ENCODE measurements around the gene BAD. TPM values are rescaled to one million over a fixed set of nuclear protein-coding genes. Genes with fewer than 3 reads are reported as not detected.
A peak's percentile ranks its signal among the peaks of the same experiment; 100 is the strongest.

BAD gene
- total RNA-seq, 4 donors from 2014 or later, result 27.8 to 88.0 (median 76.3) TPM

DNA sequence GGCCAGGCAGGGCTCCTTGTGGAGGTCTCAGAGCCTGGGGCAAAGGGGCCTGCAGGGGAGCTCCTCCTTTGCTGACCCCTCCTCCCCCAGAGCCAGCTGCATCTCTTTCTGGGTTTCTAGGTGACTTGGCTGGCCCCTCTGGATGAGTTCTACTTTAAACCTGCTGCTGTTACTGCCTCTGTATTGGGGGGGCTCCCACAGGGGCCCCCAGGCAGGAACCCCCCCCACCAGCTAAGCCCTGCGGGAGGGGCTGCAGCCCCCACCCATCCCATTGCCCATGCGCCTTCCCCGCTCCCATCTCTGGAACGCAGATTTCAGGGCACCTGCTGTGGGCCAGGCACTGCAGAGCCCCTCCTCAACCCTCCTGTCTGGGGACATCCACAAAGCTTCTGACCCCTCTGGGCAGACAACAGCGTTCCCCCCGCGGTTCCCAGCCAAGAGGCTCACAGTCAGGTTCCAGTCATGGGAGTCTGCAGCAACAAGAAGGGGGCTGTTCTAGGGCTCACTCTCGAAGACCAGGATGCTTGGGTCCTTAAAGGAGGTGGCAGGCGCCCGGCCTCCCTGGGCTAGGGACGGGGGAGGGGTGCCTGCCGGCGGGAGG, 34.0 kb downstream of the BAD start:
- Histone ChIP-seq H3K36me3 (peaks cover 0 to 7% of the 10 kb centered on the region in 2 donors), H3K27me3 (no peaks in the 10 kb centered on the region), H3K9me3 (no peaks in the 10 kb centered on the region), H3K27ac (peak overlapping the region in 3 of 4 donors; percentile 76 to 82 (median 77)), H3K4me1 (peaks cover 37 to 39% of the 10 kb centered on the region in 2 donors), H3K4me3 (peak overlapping the region; percentile 59 to 83 (median 68))
- ATAC-seq (no peak), DNase-seq (no peak)
- in situ Hi-C loops (cut with MboI; ENCODE audit: low sequenced_read_pairs in 4 of 4) (no loop called here), intact Hi-C loops (cut with DNase I; ENCODE audit: low total_unique reads) (loop anchor here (1.0 kb wide), 4 partner anchors 19 to 55 kb away; partner anchors contain the start of gene ESRRA)
- no peak for TF ChIP-seq POLR2A (IDR thresholded peaks at IDR 0.05)
- no peak for TF ChIP-seq CTCF (IDR thresholded peaks at IDR 0.05 in 4 of 5, conservative IDR thresholded peaks at IDR 0.05 in 1 of 5)

DNA sequence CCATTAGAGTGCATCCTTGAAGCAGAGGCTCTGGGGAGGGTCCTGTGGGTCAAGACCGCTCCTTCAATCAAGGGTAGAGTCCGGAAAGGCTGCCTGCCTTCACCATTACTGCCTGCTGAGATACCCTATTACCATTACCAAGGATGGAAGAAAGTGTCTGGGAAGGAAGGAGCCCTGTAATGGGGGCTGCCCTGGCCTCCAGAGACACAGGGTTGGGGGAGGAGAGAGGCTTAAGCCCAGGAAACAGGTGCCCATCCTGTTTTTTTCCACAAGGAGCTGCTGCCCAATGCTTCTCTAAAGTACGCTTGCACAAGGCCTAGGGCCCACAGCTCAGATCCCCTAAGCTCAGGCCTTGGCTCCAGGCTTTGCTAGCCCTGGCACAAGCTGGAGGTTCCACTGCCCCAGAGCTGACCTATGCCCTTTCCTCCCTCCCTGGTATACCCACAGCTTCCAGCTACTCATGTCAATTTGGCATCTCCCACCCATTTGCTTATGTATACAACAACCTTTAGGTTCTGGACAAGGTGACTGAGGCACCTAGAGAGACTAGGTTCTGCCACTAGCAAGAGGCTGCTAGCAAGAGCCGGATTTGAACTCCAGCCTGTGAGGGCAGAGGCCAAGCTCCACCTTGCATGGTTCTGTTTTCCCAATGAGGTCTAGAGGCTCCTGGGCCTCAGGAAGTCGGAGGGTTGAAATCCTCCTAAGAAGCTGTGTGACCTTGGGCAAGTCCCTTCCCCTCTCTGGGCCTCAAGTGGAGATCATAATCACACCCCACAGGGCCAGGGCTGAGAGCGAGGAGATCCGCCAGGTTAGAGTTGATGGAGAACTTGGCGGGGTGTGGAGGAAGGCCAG, 34.7 kb downstream of the BAD start:
- no peaks in the 10 kb centered on the region for H3K36me3 ChIP-seq
- no peak overlapping the region for H3K4me3 ChIP-seq
- in situ Hi-C loops (cut with MboI; ENCODE audit: low sequenced_read_pairs in 4 of 4) (no loop called here), intact Hi-C loops (cut with DNase I; ENCODE audit: low total_unique reads) (loop anchor here (10.0 kb wide), 1 partner anchor 625 kb away; the partner anchor contains the start of gene EHD1)
- DNase-seq, result no peak
- H3K27ac ChIP-seq, result no peak overlapping the region
- ATAC-seq, result no peak
- TF ChIP-seq CTCF (IDR thresholded peaks at IDR 0.05 in 4 of 5, conservative IDR thresholded peaks at IDR 0.05 in 1 of 5), result no peak
- TF ChIP-seq POLR2A (IDR thresholded peaks at IDR 0.05), result no peak
- H3K27me3 ChIP-seq, result no peaks in the 10 kb centered on the region
- peaks cover 42 to 44% of the 10 kb centered on the region in 2 donors for H3K4me1 ChIP-seq
- H3K9me3 ChIP-seq, result no peaks in the 10 kb centered on the region

GRCh38 chr11:64249038-64249437, 35.4 kb downstream of the BAD start:
- DNase-seq, result no peak
- Histone ChIP-seq H3K27me3 (no peaks in the 10 kb centered on the region), H3K9me3 (no peaks in the 10 kb centered on the region), H3K27ac (no peak overlapping the region), H3K4me3 (no peak overlapping the region), H3K36me3 (peaks cover 0 to 3% of the 10 kb centered on the region in 2 donors), H3K4me1 (peaks cover 44 to 46% of the 10 kb centered on the region in 2 donors)
- intact Hi-C loops (cut with DNase I; ENCODE audit: low total_unique reads), result loop anchor here (10.0 kb wide), 1 partner anchor 626 kb away; the partner anchor contains the start of gene EHD1
- ATAC-seq, result no peak
- TF ChIP-seq CTCF (IDR thresholded peaks at IDR 0.05 in 4 of 5, conservative IDR thresholded peaks at IDR 0.05 in 1 of 5) (no peak), POLR2A (IDR thresholded peaks at IDR 0.05) (no peak)
- in situ Hi-C loops (cut with MboI; ENCODE audit: low sequenced_read_pairs in 4 of 4), result no loop called here

DNA sequence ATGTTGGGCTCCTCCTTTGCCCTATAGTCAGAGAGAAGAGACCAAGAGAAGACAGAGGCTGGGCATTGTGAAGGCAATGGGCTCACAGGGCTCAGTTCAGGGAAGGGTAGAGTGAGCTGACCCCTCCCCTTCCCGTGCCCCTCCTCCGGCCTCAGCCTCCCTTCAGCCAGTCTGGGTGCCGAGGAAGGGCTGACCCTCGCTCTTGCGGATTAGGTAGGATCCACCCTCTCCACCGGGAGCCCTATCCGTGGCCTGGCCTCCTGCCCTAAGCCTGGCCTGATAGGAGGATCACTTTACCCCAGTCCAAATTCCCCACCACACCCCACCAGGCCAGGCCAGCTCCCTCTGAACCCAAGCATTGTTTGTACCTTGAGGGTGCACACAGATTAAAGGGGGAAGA, 35.9 kb downstream of the BAD start:
- in situ Hi-C loops (cut with MboI; ENCODE audit: low sequenced_read_pairs in 4 of 4) (no loop called here), intact Hi-C loops (cut with DNase I; ENCODE audit: low total_unique reads) (loop anchor here (10.0 kb wide), 1 partner anchor 626 kb away; the partner anchor contains the start of gene EHD1)
- no peaks in the 10 kb centered on the region for H3K27me3 ChIP-seq
- H3K27ac ChIP-seq, result no peak overlapping the region
- peaks cover 44 to 47% of the 10 kb centered on the region in 2 donors for H3K4me1 ChIP-seq
- DNase-seq (no peak), ATAC-seq (no peak)
- H3K9me3 ChIP-seq, result no peaks in the 10 kb centered on the region
- no peak for TF ChIP-seq CTCF (IDR thresholded peaks at IDR 0.05 in 4 of 5, conservative IDR thresholded peaks at IDR 0.05 in 1 of 5)
- no peak for TF ChIP-seq POLR2A (IDR thresholded peaks at IDR 0.05)
- no peak overlapping the region for H3K4me3 ChIP-seq
- peaks cover 0 to 8% of the 10 kb centered on the region in 2 donors for H3K36me3 ChIP-seq
